GM12801 (cell line): Measurements from ENCODE around the gene SH3GL3.

Source experiments
- TF ChIP-seq, protein P1 (sequence below): IDR thresholded peaks from one replicate; pipeline ENCODE4 v1.5.1; 2011; ENCODE audit warnings: control low read depth; ENCODE audit not compliant: insufficient read length; ENCODE audit errors: extremely low read depth

SH3GL3 gene

DNA sequence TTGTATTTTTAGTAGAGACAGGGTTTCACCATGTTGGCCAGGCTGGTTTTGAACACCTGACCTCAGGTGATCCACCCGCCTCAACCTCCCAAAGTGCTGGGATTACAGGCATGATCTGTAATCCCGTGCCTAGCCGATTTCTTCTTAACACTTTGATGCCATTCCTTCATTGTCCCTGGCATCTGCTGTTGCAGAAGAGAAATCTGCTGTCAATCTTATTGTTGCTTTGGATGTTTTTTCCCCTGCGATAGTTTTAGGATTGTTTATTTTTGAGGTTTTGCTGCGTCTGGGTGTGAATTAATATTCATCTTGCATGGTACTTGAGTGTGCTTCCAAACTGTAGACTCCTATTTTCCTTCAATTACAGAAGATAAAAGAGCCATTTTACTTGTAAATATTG is 107.4 kb downstream of the SH3GL3 start:
- TF ChIP-seq, protein P1, sequence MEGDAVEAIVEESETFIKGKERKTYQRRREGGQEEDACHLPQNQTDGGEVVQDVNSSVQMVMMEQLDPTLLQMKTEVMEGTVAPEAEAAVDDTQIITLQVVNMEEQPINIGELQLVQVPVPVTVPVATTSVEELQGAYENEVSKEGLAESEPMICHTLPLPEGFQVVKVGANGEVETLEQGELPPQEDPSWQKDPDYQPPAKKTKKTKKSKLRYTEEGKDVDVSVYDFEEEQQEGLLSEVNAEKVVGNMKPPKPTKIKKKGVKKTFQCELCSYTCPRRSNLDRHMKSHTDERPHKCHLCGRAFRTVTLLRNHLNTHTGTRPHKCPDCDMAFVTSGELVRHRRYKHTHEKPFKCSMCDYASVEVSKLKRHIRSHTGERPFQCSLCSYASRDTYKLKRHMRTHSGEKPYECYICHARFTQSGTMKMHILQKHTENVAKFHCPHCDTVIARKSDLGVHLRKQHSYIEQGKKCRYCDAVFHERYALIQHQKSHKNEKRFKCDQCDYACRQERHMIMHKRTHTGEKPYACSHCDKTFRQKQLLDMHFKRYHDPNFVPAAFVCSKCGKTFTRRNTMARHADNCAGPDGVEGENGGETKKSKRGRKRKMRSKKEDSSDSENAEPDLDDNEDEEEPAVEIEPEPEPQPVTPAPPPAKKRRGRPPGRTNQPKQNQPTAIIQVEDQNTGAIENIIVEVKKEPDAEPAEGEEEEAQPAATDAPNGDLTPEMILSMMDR, result no peak

DNA sequence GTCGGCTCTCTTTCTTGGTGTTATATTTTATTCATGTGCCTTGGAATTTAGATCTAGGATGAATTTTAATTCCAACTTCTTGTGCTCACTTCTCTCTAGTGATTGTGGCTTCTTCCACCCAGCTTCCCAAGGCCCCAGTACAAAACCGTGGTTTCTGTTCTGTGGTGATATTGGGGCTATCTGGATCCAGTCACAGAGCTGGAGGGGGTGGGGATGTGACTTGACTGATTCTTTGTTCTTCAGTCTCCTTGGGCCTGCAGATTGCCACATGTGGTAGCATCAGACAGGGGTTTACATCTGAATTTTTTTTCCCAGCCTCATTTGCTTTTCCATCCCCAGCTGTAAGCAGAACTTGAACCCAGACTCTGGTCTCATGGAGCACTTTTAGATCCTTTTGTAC is 108.2 kb downstream of the SH3GL3 start:
- TF ChIP-seq, protein P1, result no peak

DNA sequence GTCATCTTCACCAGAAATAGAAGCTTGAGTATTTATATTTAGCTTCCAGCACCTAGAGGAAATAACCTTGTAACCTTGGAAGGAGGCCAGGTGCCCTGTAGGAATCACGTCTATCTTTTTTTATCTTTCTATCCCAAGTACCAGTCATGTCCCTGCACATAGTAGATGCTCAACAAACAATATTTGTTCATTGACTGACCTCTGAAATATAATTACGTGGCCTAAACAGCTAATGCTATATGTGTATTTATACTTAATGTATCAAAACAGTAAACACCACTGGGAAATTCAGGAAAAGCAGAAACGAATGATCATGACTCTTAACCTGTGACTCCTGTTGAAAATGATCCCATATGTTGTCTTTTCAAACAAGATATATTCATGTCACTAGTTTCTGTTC is 108.9 kb downstream of the SH3GL3 start:
- TF ChIP-seq, protein P1, result no peak

DNA sequence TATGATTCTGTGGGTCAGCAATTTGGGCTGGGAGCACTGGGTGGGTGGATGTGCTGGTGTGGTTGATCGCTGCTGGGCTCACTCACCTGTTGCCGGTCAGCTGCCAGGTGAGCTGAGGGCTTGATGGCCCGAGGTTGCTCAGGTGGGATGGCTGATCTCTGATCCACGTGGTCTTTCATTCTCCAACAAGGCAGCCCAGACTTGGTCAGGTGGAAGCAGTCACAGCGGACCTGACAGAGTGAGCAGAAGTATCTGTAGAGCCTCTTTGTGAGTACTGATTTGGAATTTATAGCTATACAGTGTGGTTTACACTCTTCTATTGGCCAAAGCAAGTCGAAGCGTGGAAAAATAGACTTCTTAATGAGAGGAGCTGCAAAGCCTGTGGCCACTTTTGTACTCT is 109.6 kb downstream of the SH3GL3 start:
- TF ChIP-seq, protein P1, result no peak

DNA sequence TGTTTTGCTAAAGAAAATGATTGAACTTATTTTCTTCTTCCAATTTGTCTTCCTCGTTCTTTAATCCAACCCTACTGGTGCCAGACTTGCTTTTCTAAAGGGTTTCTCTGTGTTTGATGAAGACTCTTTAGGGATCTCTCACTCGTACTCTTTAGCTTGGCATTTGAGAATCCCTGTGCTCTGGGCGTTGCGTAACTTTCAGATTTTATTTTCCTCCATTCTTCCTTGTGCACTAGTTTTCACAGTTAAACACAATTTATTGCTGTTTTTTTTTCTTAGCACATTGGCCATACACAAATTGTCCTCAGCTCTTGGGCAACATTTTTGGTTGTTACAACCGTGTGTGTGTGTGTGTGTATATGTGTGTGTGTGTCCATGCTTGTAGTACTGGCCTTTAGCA is 111.0 kb downstream of the SH3GL3 start:
- TF ChIP-seq, protein P1, result no peak

DNA sequence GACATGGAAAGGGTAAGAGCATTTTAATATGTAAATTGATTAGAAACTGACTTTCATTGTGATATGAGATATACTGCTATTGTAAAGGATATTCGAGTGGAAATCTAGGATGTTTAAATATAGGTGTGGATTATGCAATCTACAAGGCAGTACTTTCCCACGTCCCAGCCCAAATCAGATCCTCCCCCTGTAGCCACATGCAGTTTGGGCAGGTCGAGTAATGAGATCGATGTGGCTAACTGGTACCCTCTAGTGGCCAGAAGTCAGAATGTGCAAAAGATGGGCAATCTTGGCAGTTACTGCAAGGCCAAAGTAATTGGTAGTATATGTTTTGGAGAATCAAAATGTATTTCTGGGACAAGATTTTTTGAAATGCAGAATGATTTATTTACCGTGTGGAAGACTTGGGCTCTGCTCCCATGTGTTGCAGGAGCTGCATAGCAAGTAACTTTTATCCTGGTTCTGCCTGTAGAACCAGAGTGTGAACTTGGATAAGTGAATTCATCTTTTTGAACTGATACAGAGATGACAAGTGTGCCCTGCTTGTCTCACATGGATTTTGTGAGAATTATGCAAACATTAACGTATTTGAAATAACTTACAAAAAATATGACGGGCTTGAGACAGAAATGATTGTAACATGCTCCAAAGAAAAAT is 112.3 kb downstream of the SH3GL3 start:
- TF ChIP-seq, protein P1, result no peak

DNA sequence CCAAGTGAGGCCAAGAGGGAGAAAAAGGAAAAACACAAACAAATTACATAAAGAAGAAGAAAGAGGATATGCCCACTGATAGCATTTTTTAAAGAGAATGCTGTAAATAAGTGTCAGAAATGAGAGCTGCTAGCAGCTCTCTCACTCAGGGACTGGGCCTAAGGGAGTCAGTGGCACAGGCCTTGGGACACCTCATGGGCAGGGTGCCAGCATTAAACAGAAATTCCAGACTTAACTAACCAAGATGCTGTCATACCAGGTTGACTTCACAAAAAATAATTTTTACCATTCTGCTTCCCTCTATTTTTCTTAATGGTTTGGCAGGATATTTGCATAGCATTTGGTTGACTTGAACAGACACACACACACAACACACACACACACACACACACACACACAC is 114.5 kb downstream of the SH3GL3 start:
- TF ChIP-seq, protein P1, result no peak
